Measurements from ENCODE around the gene PEAK3.

The PEAK3 gene

GRCh38 chr19:2252055-2252796 lies 29.7 kb downstream of the PEAK3 start:
- Histone ChIP-seq H3K27me3 (replicated peaks in 2 of 5; ENCODE audit: control insufficient read depth in 4 of 5, insufficient read depth in 5 of 5, low read length in 4 of 5) (peaks cover 0 to 53% (median 7%) of the 10 kb centered on the region in 5 experiments), H3K27ac (ENCODE audit: insufficient read depth in 1 of 2, low read depth in 1 of 2, low read length in 2 of 2, poor library complexity in 1 of 2, severe bottlenecking in 2 of 2) (no peak overlapping the region), H3K36me3 (ENCODE audit: control insufficient read depth in 4 of 4, insufficient read depth in 4 of 4, low read length in 3 of 4) (peaks cover 0 to 22% (median 12%) of the 10 kb centered on the region in 4 experiments), H3K4me1 (ENCODE audit: control extremely low read depth in 1 of 4, control insufficient read depth in 4 of 4, insufficient read depth in 4 of 4, low read length in 3 of 4) (peaks cover 0 to 45% (median 37%) of the 10 kb centered on the region in 4 experiments), H3K4me3 (ENCODE audit: control insufficient read depth in 1 of 7, extremely low read depth in 1 of 7, insufficient read depth in 4 of 7, low read depth in 2 of 7, low read length in 6 of 7) (peak overlapping the region in 6 of 7 experiments; percentile 6 to 73 (median 59)), H3K9me3 (ENCODE audit: control extremely low read depth in 1 of 5, control insufficient read depth in 4 of 5, insufficient read depth in 2 of 5, low read depth in 1 of 5, low read length in 4 of 5) (no peaks in the 10 kb centered on the region)
- ChIA-PET CTCF (interaction anchor here (1.0 to 7.5 kb wide), 6 partner anchors 9 to 101 kb away, joined by 3 to 52 read pairs (median 6); partner anchors contain the start of gene AP3D1), POLR2A (interaction anchor here (1.1 kb wide), 2 partner anchors 18 to 21 kb away, joined by 5 read pairs; no protein-coding TSS in a partner anchor)
- no peak for DNase-seq
- 3% methylated on average over 61 of the region's 74 CpGs for WGBS (ENCODE audit: insufficient coverage)

- Histone ChIP-seq H3K9me3 (ENCODE audit: control extremely low read depth in 1 of 5, control insufficient read depth in 4 of 5, insufficient read depth in 2 of 5, low read depth in 1 of 5, low read length in 4 of 5) (no peaks in the 10 kb centered on the region), H3K4me3 (ENCODE audit: control insufficient read depth in 1 of 7, extremely low read depth in 1 of 7, insufficient read depth in 4 of 7, low read depth in 2 of 7, low read length in 6 of 7) (peak overlapping the region in 5 of 7 experiments; percentile 8 to 73 (median 57)), H3K27ac (ENCODE audit: insufficient read depth in 1 of 2, low read depth in 1 of 2, low read length in 2 of 2, poor library complexity in 1 of 2, severe bottlenecking in 2 of 2) (no peak overlapping the region), H3K36me3 (ENCODE audit: control insufficient read depth in 4 of 4, insufficient read depth in 4 of 4, low read length in 3 of 4) (peaks cover 0 to 31% (median 21%) of the 10 kb centered on the region in 4 experiments), H3K4me1 (ENCODE audit: control extremely low read depth in 1 of 4, control insufficient read depth in 4 of 4, insufficient read depth in 4 of 4, low read length in 3 of 4) (peaks cover 0 to 45% (median 37%) of the 10 kb centered on the region in 4 experiments), H3K27me3 (replicated peaks in 2 of 5; ENCODE audit: control insufficient read depth in 4 of 5, insufficient read depth in 5 of 5, low read length in 4 of 5) (peaks cover 0 to 53% (median 7%) of the 10 kb centered on the region in 5 experiments)
- DNase-seq, result peak in 2 of 3 donors; percentile 65 to 75
- 3% methylated on average over 99 of the region's 125 CpGs for WGBS (ENCODE audit: insufficient coverage)
- POLR2A ChIA-PET, result interaction anchor here (1.1 kb wide), 1 partner anchor 18 kb away, joined by 9 read pairs; no protein-coding TSS in a partner anchor
- CTCF ChIA-PET, result interaction anchor here (1.2 to 7.5 kb wide), 3 partner anchors 10 to 21 kb away, joined by 6 to 52 read pairs (median 7); no protein-coding TSS in a partner anchor
Measured at GRCh38 chr19:2251106-2252054, 30.6 kb downstream of the PEAK3 start.

- H3K27me3 ChIP-seq (replicated peaks in 2 of 5; ENCODE audit: control insufficient read depth in 4 of 5, insufficient read depth in 5 of 5, low read length in 4 of 5), result peaks cover 0 to 53% (median 7%) of the 10 kb centered on the region in 5 experiments
- H3K9me3 ChIP-seq (ENCODE audit: control extremely low read depth in 1 of 5, control insufficient read depth in 4 of 5, insufficient read depth in 2 of 5, low read depth in 1 of 5, low read length in 4 of 5), result no peaks in the 10 kb centered on the region
- CTCF ChIA-PET, result interaction anchor here (2.2 to 7.5 kb wide), 2 partner anchors 10 to 22 kb away, joined by 7 to 52 read pairs; no protein-coding TSS in a partner anchor
- no peak overlapping the region for H3K27ac ChIP-seq (ENCODE audit: insufficient read depth in 1 of 2, low read depth in 1 of 2, low read length in 2 of 2, poor library complexity in 1 of 2, severe bottlenecking in 2 of 2)
- H3K4me1 ChIP-seq (ENCODE audit: control extremely low read depth in 1 of 4, control insufficient read depth in 4 of 4, insufficient read depth in 4 of 4, low read length in 3 of 4), result peaks cover 0 to 43% (median 36%) of the 10 kb centered on the region in 4 experiments
- peak overlapping the region in 2 of 7 experiments; percentile 26 to 73 for H3K4me3 ChIP-seq (ENCODE audit: control insufficient read depth in 1 of 7, extremely low read depth in 1 of 7, insufficient read depth in 4 of 7, low read depth in 2 of 7, low read length in 6 of 7)
- DNase-seq, result no peak
- POLR2A ChIA-PET, result interaction anchor here (0.6 to 1.1 kb wide), 3 partner anchors 12 to 19 kb away, joined by 3 to 9 read pairs (median 4); no protein-coding TSS in a partner anchor
- H3K36me3 ChIP-seq (ENCODE audit: control insufficient read depth in 4 of 4, insufficient read depth in 4 of 4, low read length in 3 of 4), result peaks cover 0 to 37% (median 26%) of the 10 kb centered on the region in 4 experiments
- 14% methylated on average over 27 of the region's 40 CpGs for WGBS (ENCODE audit: insufficient coverage)
Measured at GRCh38 chr19:2250766-2251105, 31.2 kb downstream of the PEAK3 start.

GRCh38 chr19:2249880-2250765 lies 31.9 kb downstream of the PEAK3 start:
- peaks cover 2 to 43% (median 29%) of the 10 kb centered on the region in 4 experiments for H3K36me3 ChIP-seq (ENCODE audit: control insufficient read depth in 4 of 4, insufficient read depth in 4 of 4, low read length in 3 of 4)
- ChIA-PET POLR2A (interaction anchor here (0.6 to 1.6 kb wide), 4 partner anchors 11 to 28 kb away, joined by 3 to 7 read pairs (median 4); no protein-coding TSS in a partner anchor), CTCF (interaction anchor here (7.5 kb wide), 1 partner anchor 9 kb away, joined by 52 read pairs; no protein-coding TSS in a partner anchor)
- H3K9me3 ChIP-seq (ENCODE audit: control extremely low read depth in 1 of 5, control insufficient read depth in 4 of 5, insufficient read depth in 2 of 5, low read depth in 1 of 5, low read length in 4 of 5), result no peaks in the 10 kb centered on the region
- 39% methylated on average over 28 of the region's 43 CpGs for WGBS (ENCODE audit: insufficient coverage)
- H3K4me1 ChIP-seq (ENCODE audit: control extremely low read depth in 1 of 4, control insufficient read depth in 4 of 4, insufficient read depth in 4 of 4, low read length in 3 of 4), result peaks cover 0 to 43% (median 36%) of the 10 kb centered on the region in 4 experiments
- H3K4me3 ChIP-seq (ENCODE audit: control insufficient read depth in 1 of 7, extremely low read depth in 1 of 7, insufficient read depth in 4 of 7, low read depth in 2 of 7, low read length in 6 of 7), result peak overlapping the region in 1 of 7 experiments; percentile 32
- H3K27me3 ChIP-seq (replicated peaks in 2 of 5; ENCODE audit: control insufficient read depth in 4 of 5, insufficient read depth in 5 of 5, low read length in 4 of 5), result peaks cover 0 to 53% (median 7%) of the 10 kb centered on the region in 5 experiments
- DNase-seq, result peak in 1 of 3 donors; percentile 38
- H3K27ac ChIP-seq (ENCODE audit: insufficient read depth in 1 of 2, low read depth in 1 of 2, low read length in 2 of 2, poor library complexity in 1 of 2, severe bottlenecking in 2 of 2), result no peak overlapping the region

GRCh38 chr19:2249010-2249866 lies 32.7 kb downstream of the PEAK3 start, which contains the start of gene AMH:
AMH (plus strand) TSS chr19:2249323; CDS start chr19:2249333, 10 bp downstream.
- DNase-seq, result no peak
- ChIA-PET POLR2A (interaction anchor here (0.5 to 1.6 kb wide), 5 partner anchors 10 to 348 kb away, joined by 3 to 7 read pairs (median 4); no protein-coding TSS in a partner anchor), CTCF (interaction anchor here (0.7 to 7.5 kb wide), 2 partner anchors 9 to 45 kb away, joined by 4 to 52 read pairs; no protein-coding TSS in a partner anchor)
- Histone ChIP-seq H3K27me3 (replicated peaks in 2 of 5; ENCODE audit: control insufficient read depth in 4 of 5, insufficient read depth in 5 of 5, low read length in 4 of 5) (peaks cover 0 to 53% (median 7%) of the 10 kb centered on the region in 5 experiments), H3K9me3 (ENCODE audit: control extremely low read depth in 1 of 5, control insufficient read depth in 4 of 5, insufficient read depth in 2 of 5, low read depth in 1 of 5, low read length in 4 of 5) (no peaks in the 10 kb centered on the region), H3K27ac (ENCODE audit: insufficient read depth in 1 of 2, low read depth in 1 of 2, low read length in 2 of 2, poor library complexity in 1 of 2, severe bottlenecking in 2 of 2) (no peak within 1 kb of the TSS), H3K4me1 (ENCODE audit: control extremely low read depth in 1 of 4, control insufficient read depth in 4 of 4, insufficient read depth in 4 of 4, low read length in 3 of 4) (peaks cover 0 to 43% (median 36%) of the 10 kb centered on the region in 4 experiments), H3K4me3 (ENCODE audit: control insufficient read depth in 1 of 7, extremely low read depth in 1 of 7, insufficient read depth in 4 of 7, low read depth in 2 of 7, low read length in 6 of 7) (peak within 1 kb of the TSS in 1 of 7 experiments; percentile 32), H3K36me3 (ENCODE audit: control insufficient read depth in 4 of 4, insufficient read depth in 4 of 4, low read length in 3 of 4) (peaks cover 5 to 52% (median 37%) of the 10 kb centered on the region in 4 experiments)
- WGBS (ENCODE audit: insufficient coverage), result 89% methylated on average over 21 of the region's 27 CpGs

Data from common myeloid progenitor, CD34-positive (primary cell).